NCI-H748 (cell line): ENCODE results near the gene PRKN.
A peak's percentile ranks its signal among the peaks of the same experiment; 100 is the strongest.
"Not testable (repeated sequence)": the region's sequence is repeated elsewhere in the genome, so short reads cannot be mapped to it uniquely, and the experiment has no call there.

Experiments used
- DNase-seq: peaks from one replicate; lab custom pipeline; 2025; ENCODE audit not compliant: unreplicated experiment; lab: John Stamatoyannopoulos, UW

Gene PRKN

GRCh38 chr6:161886545-161886944 lies 841.0 kb downstream of the PRKN start:
- DNase-seq, result not testable (repeated sequence)

- no peak for DNase-seq
These were observed 842.8 kb downstream of the PRKN start for GRCh38 chr6:161884782-161885181.

- peak; percentile 55 for DNase-seq
These were observed 845.3 kb downstream of the PRKN start for GRCh38 chr6:161882196-161882765.

GRCh38 chr6:161880056-161880455 lies 847.5 kb downstream of the PRKN start:
- DNase-seq, result no peak

GRCh38 chr6:161876231-161876630 lies 851.3 kb downstream of the PRKN start:
- DNase-seq, result no peak

GRCh38 chr6:161870236-161870901 lies 857.2 kb downstream of the PRKN start:
- DNase-seq, result no peak

- DNase-seq, result no peak
These were observed 858.1 kb downstream of the PRKN start for GRCh38 chr6:161869491-161869890.

- DNase-seq, result no peak
These were observed 861.0 kb downstream of the PRKN start for GRCh38 chr6:161866570-161866969.

GRCh38 chr6:161861061-161861460 lies 866.5 kb downstream of the PRKN start:
- not testable (repeated sequence) for DNase-seq

GRCh38 chr6:161853657-161854056 lies 873.9 kb downstream of the PRKN start:
- DNase-seq, result no peak

GRCh38 chr6:161851486-161851885 lies 876.1 kb downstream of the PRKN start:
- DNase-seq, result not testable (repeated sequence)

GRCh38 chr6:161850562-161850961 lies 877.0 kb downstream of the PRKN start:
- no peak for DNase-seq

- no peak for DNase-seq
These were observed 879.9 kb downstream of the PRKN start for GRCh38 chr6:161847628-161848027.

- DNase-seq, result no peak
These were observed 882.8 kb downstream of the PRKN start for GRCh38 chr6:161844804-161845203.

- no peak for DNase-seq
These were observed 884.5 kb downstream of the PRKN start for GRCh38 chr6:161843066-161843465.

GRCh38 chr6:161840380-161840779 lies 887.2 kb downstream of the PRKN start:
- no peak for DNase-seq

GRCh38 chr6:161838306-161839035 lies 889.1 kb downstream of the PRKN start:
- no peak for DNase-seq

GRCh38 chr6:161837854-161838253 lies 889.7 kb downstream of the PRKN start:
- no peak for DNase-seq

GRCh38 chr6:161837449-161837735 lies 890.2 kb downstream of the PRKN start:
- DNase-seq, result no peak

GRCh38 chr6:161836643-161837448 lies 890.7 kb downstream of the PRKN start:
- DNase-seq, result peak; percentile 7

GRCh38 chr6:161835500-161836215 lies 891.9 kb downstream of the PRKN start:
- DNase-seq, result no peak
